Neutrophil (primary cell): ENCODE results near the gene PSMB7.
A peak's percentile ranks its signal among the peaks of the same experiment; 100 is the strongest.

Experiments
- H3K27ac ChIP-seq: fragments of 200-600 bp; sonication (generic); 2 replicates; pipeline ENCODE4 v1.5.1; 2016; ENCODE audit warnings: mild to moderate bottlenecking, moderate library complexity
- H3K27me3 ChIP-seq: fragments of 200-600 bp; sonication (generic); 2 replicates; pipeline ENCODE4 v1.6.0; 2016; ENCODE audit warnings: mild to moderate bottlenecking
- H3K36me3 ChIP-seq: fragments of 200-600 bp; sonication (generic); 2 replicates; pipeline ENCODE4 v1.5.1; 2017
- H3K4me1 ChIP-seq, 2 experiments: fragments of 200-600 bp in 1 of 2; sonication (generic) in 1 of 2; 1 replicate in 1 of 2; 2 replicates in 1 of 2; pipeline versions ENCODE4 v1.5.1 to v1.6.1; 2013 to 2016; ENCODE audit warnings: low read depth in 1 of 2, low read length in 1 of 2, mild to moderate bottlenecking in 1 of 2, moderate library complexity in 1 of 2; ENCODE audit not compliant: control insufficient read depth in 1 of 2, insufficient read depth in 1 of 2
- H3K4me3 ChIP-seq, 2 experiments: fragments of 200-600 bp in 1 of 2; sonication (generic) in 1 of 2; 1 replicate in 1 of 2; 2 replicates in 1 of 2; pipeline ENCODE4 v1.5.1; 2013 to 2016; ENCODE audit warnings: low read depth in 1 of 2, low read length in 1 of 2, mild to moderate bottlenecking in 1 of 2, moderate library complexity in 1 of 2
- H3K9me3 ChIP-seq: fragments of 200-600 bp; sonication (generic); 2 replicates; pipeline ENCODE4 v1.5.1; 2016
- CTCF ChIP-seq: fragments of 200-600 bp; sonication (generic); IDR thresholded peaks from 2 replicates; pipeline ENCODE4 v1.5.1; 2016; ENCODE audit warnings: antibody characterized with exemption

Gene PSMB7

DNA sequence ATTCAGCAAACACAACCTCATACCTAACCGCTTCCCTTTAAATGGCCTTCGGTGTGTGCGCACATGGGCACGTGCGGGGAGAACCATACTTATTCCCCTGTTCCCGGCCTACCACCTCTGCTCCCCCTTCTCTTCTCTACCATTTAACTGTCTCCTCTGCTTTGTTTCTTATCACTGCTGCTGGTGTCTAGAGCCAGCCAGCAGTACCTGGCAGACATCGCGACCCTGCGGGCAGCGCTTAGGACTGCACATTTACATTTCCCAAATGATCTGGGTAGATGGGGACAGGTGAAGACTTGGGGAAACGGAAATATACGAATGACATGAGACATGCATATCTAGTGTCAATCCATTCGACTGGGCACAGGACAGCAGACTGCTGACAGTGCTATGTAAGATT is 56.6 kb downstream of the PSMB7 start:
- Histone ChIP-seq H3K27me3 (no peaks in the 10 kb centered on the region), H3K36me3 (peaks cover 88% of the 10 kb centered on the region), H3K4me1 (peaks cover 17 to 23% of the 10 kb centered on the region in 2 experiments), H3K4me3 (no peak overlapping the region), H3K9me3 (no peaks in the 10 kb centered on the region), H3K27ac (no peak overlapping the region)
- TF ChIP-seq CTCF = no peak

GRCh38 chr9:124357721-124358361 is 57.4 kb downstream of the PSMB7 start:
- peak overlapping the region; percentile 45 for H3K27ac ChIP-seq
- H3K4me3 ChIP-seq = no peak overlapping the region
- peaks cover 22 to 28% of the 10 kb centered on the region in 2 experiments for H3K4me1 ChIP-seq
- no peak for TF ChIP-seq CTCF
- no peaks in the 10 kb centered on the region for H3K9me3 ChIP-seq
- H3K36me3 ChIP-seq = peaks cover 90% of the 10 kb centered on the region
- H3K27me3 ChIP-seq = no peaks in the 10 kb centered on the region

DNA sequence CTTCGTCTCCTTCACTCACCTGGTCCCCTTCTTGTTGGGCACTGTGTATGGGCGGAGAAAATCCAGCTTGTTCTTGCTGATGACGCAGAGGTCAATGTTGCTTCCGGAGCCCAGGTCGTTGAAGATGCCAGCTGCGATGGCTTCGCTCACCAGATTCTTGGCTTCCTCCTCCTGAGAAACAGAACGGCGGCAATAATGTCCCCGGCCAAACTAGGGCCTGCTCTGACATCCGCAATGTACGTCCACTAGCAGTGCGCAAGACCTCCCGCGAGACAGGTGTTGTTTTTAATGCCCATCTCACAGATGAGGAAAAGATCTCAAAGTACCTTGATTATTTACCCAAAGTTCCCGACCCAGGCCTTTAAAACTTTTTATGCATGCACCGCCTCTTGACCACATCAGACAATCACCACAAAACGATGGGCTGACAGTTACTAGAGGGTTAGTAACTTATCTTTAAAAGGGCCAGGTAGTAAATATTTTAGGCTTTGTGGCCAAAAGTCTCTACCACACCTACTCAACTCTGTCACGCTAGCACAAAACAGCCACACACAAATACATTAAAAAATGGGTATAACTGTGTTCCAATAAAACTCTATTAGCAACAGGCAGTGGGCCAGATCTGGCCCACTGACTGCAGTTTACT is 58.4 kb downstream of the PSMB7 start:
- no peak overlapping the region for H3K4me3 ChIP-seq
- no peaks in the 10 kb centered on the region for H3K27me3 ChIP-seq
- H3K27ac ChIP-seq = peak overlapping the region; percentile 45
- H3K4me1 ChIP-seq = peaks cover 30 to 32% of the 10 kb centered on the region in 2 experiments
- no peaks in the 10 kb centered on the region for H3K9me3 ChIP-seq
- no peak for TF ChIP-seq CTCF
- peaks cover 94% of the 10 kb centered on the region for H3K36me3 ChIP-seq

DNA sequence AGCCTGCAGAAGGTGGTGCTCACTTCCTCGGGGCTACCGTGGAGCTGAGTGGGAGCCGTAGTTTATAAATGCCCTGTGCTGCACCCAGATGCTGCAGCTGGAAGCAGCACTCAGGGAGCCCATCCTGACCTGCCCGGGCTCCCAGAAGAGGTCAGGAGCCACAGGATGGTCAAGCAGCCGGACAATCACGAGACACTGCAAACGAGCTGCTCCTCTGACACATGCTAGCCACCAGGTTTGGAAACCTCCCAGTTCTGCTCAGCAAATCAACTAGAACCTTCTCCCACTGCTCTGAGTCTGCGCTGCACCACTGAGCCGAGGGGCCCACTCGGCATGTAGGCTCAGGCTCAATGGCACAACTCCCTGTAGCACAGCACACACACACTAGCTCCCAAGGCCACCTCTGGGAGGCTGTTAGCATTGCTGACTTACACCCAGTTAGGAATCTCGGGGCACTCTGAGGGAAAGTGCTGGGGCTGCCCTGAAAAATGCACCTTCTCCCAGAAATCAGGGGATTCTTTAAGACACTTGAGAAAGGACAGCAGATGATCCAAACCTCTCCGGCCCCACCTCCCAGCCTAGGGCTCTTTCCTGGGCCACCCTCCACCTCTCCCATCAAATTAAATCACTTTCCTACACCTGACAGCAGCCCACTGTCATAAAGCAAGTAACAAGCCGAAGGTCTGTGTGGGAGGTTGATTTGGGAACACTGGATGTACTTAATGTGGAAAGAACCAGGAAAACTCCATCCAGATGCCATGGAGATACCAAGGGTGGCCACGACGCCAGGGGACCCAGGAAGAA is 59.1 kb downstream of the PSMB7 start:
- H3K4me3 ChIP-seq = no peak overlapping the region
- peaks cover 37 to 39% of the 10 kb centered on the region in 2 experiments for H3K4me1 ChIP-seq
- H3K27me3 ChIP-seq = no peaks in the 10 kb centered on the region
- H3K9me3 ChIP-seq = no peaks in the 10 kb centered on the region
- no peak for TF ChIP-seq CTCF
- peak overlapping the region; percentile 37 for H3K27ac ChIP-seq
- peaks cover 94% of the 10 kb centered on the region for H3K36me3 ChIP-seq

- peak overlapping the region; percentile 37 for H3K27ac ChIP-seq
- TF ChIP-seq CTCF = no peak
- no peaks in the 10 kb centered on the region for H3K27me3 ChIP-seq
- peaks cover 100% of the 10 kb centered on the region for H3K36me3 ChIP-seq
- H3K9me3 ChIP-seq = no peaks in the 10 kb centered on the region
- H3K4me3 ChIP-seq = no peak overlapping the region
- peaks cover 41 to 43% of the 10 kb centered on the region in 2 experiments for H3K4me1 ChIP-seq
Measured at GRCh38 chr9:124355039-124355940, 60.0 kb downstream of the PSMB7 start.
